ENCODE measurements around the gene PRDM11.

The PRDM11 gene

GRCh38 chr11:45146072-45147016 lies at the start of gene PRDM11:
TSS of gene PRDM11 (plus strand) at chr11:45146639. CDS start at chr11:45181767, 35,128 bp downstream.
- no peak for TF ChIP-seq CTCF (conservative IDR thresholded peaks at IDR 0.05; ENCODE audit: low read length)
- peak within 1 kb of the TSS; percentile 80 for H3K4me3 ChIP-seq (ENCODE audit: low read length)
- peak; percentile 82 for DNase-seq (ENCODE audit: low read depth)

GRCh38 chr11:45097721-45098493 lies 48.5 kb upstream of the PRDM11 start:
- DNase-seq (ENCODE audit: low read depth), result peak; percentile 56
- no peak for TF ChIP-seq CTCF (conservative IDR thresholded peaks at IDR 0.05; ENCODE audit: low read length)
- no peak overlapping the region for H3K4me3 ChIP-seq (ENCODE audit: low read length)

- TF ChIP-seq CTCF (conservative IDR thresholded peaks at IDR 0.05; ENCODE audit: low read length), result no peak
- DNase-seq (ENCODE audit: low read depth), result no peak
- no peak overlapping the region for H3K4me3 ChIP-seq (ENCODE audit: low read length)
Measured at GRCh38 chr11:45098929-45099328, 47.5 kb upstream of the PRDM11 start.

GRCh38 chr11:45100339-45100738 lies 46.1 kb upstream of the PRDM11 start:
- no peak for TF ChIP-seq CTCF (conservative IDR thresholded peaks at IDR 0.05; ENCODE audit: low read length)
- DNase-seq (ENCODE audit: low read depth), result peak; percentile 44
- no peak overlapping the region for H3K4me3 ChIP-seq (ENCODE audit: low read length)

- no peak for TF ChIP-seq CTCF (conservative IDR thresholded peaks at IDR 0.05; ENCODE audit: low read length)
- no peak for DNase-seq (ENCODE audit: low read depth)
- H3K4me3 ChIP-seq (ENCODE audit: low read length), result no peak overlapping the region
Measured at GRCh38 chr11:45102361-45102809, 44.1 kb upstream of the PRDM11 start.

- H3K4me3 ChIP-seq (ENCODE audit: low read length), result peak overlapping the region; percentile 37
- peak; percentile 84 for DNase-seq (ENCODE audit: low read depth)
- TF ChIP-seq CTCF (conservative IDR thresholded peaks at IDR 0.05; ENCODE audit: low read length), result peak; percentile 96
Measured at GRCh38 chr11:45102810-45103621, 43.4 kb upstream of the PRDM11 start.
